HL-60 (cell line): Measurements from ENCODE around the gene NDUFAF7.

Source experiments
- POLR2AphosphoS5 ChIP-seq: IDR thresholded peaks from 2 replicates; pipeline ENCODE4 v1.6.1; 2012; ENCODE audit warnings: low read depth
- SPI1 ChIP-seq: IDR thresholded peaks from 2 replicates; pipeline ENCODE4 v1.6.1; 2012; ENCODE audit warnings: low read depth, mild to moderate bottlenecking, borderline replicate concordance
- TF ChIP-seq, protein P1 (sequence below): IDR thresholded peaks from one replicate; pipeline ENCODE4 v1.5.1; 2011; ENCODE audit warnings: low read length, control low read depth, inconsistent platforms; ENCODE audit not compliant: insufficient read depth

DNA sequence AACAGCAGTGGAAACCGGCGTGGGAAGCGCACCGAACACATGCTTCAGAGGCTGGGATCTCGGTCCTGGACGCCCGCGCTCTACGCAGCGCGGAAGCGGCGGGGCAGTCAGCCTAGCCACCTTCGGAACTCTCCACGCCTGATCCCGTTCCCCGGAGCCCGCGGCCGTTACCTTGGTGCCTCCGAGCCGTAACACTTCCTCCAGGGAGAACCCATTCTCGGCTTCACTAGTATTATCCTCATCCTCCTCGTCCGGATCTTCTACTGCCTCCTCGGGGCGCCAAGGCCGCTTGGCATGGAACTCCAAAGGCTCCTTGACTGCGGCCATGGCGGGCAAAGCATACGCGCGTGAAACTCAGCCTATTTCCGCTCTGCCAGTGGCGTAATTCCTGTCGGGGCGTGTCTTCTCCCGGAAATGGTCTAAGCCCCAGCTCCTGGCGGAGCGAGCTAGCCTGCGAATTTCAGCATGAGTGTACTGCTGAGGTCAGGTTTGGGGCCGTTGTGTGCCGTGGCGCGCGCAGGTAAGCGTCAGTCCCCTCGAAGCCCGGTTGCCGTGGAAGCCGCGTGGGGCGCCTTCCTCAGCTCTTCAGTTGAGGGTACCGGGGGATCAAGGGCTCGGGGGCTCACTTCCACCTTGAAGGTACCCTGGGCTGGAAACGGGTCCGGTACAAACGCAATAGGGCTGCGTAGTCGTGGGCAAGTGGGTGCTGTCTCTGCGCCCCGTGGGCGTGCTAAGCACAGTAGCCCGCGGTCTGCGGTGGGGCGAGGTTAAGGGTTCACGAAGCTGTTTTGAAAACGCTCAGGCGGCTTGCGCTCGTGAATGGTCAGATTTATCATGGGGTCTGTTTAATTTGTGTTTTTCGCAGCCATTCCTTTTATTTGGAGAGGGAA lies at the start of gene NDUFAF7, which contains the start of gene CEBPZ:
- TF ChIP-seq, protein P1, sequence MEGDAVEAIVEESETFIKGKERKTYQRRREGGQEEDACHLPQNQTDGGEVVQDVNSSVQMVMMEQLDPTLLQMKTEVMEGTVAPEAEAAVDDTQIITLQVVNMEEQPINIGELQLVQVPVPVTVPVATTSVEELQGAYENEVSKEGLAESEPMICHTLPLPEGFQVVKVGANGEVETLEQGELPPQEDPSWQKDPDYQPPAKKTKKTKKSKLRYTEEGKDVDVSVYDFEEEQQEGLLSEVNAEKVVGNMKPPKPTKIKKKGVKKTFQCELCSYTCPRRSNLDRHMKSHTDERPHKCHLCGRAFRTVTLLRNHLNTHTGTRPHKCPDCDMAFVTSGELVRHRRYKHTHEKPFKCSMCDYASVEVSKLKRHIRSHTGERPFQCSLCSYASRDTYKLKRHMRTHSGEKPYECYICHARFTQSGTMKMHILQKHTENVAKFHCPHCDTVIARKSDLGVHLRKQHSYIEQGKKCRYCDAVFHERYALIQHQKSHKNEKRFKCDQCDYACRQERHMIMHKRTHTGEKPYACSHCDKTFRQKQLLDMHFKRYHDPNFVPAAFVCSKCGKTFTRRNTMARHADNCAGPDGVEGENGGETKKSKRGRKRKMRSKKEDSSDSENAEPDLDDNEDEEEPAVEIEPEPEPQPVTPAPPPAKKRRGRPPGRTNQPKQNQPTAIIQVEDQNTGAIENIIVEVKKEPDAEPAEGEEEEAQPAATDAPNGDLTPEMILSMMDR: no peak
- TF ChIP-seq SPI1 (no peak), POLR2AphosphoS5 (peak; percentile 90)
